ENCODE measurements around the gene RPN2. TPM values are rescaled to one million over a fixed set of nuclear protein-coding genes. Genes with fewer than 3 reads are reported as not detected.
A peak's percentile ranks its signal among the peaks of the same experiment; 100 is the strongest.

RPN2 gene
- total RNA-seq, 3 donors from 2014 or later: 106 to 193 (median 127) TPM

DNA sequence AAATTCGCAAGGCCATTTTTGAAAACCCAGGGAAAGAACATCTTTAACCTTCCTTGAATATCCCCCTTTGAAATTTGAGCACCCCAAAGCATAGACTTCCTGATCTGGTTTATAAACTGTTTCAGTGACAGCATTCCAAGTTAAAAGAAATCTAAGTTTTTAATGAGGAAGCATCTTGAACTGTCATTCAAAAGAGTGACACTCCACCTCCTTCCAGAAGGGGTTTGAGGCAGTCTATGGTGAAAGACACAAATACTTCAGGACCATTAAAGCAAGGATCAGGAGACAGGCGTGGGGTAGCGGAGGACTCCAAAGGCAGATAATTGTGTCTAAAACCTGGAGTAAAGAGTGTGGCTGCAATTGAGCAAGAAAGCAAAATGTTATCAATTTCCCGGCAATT is 81.8 kb downstream of the RPN2 start:
- ATAC-seq: no peak
- no peaks in the 10 kb centered on the region for H3K4me1 ChIP-seq (ENCODE audit: low read depth)
- no peak for DNase-seq

DNA sequence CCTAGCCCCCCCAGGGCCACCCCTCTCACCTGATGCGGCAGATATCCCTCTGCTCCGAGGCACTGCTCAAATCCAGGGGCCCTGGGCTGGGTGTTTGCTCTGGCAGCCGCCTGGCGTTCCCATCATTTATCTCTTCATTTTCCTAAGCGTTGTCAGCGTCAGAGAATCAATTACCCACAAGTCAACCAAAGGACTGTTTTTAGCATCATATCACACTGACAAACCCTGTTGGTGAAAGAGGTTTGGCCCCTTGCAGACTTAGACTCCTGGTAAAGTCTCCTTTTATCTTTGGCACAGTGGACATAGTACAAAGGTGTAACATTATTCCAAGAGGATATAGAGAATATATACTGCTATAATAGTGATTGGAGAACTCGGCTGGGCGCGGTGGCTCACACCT is 82.6 kb downstream of the RPN2 start, which contains the start of gene GHRH:
Gene GHRH (minus strand): TSS at position 101 of the 400 bp plus-strand sequence. CDS start 4,925 bp downstream, outside the sequence.
- DNase-seq: no peak
- no peak within 1 kb of the TSS for H3K4me3 ChIP-seq
- no peaks in the 10 kb centered on the region for H3K4me1 ChIP-seq (ENCODE audit: low read depth)
- TF ChIP-seq, protein P1, sequence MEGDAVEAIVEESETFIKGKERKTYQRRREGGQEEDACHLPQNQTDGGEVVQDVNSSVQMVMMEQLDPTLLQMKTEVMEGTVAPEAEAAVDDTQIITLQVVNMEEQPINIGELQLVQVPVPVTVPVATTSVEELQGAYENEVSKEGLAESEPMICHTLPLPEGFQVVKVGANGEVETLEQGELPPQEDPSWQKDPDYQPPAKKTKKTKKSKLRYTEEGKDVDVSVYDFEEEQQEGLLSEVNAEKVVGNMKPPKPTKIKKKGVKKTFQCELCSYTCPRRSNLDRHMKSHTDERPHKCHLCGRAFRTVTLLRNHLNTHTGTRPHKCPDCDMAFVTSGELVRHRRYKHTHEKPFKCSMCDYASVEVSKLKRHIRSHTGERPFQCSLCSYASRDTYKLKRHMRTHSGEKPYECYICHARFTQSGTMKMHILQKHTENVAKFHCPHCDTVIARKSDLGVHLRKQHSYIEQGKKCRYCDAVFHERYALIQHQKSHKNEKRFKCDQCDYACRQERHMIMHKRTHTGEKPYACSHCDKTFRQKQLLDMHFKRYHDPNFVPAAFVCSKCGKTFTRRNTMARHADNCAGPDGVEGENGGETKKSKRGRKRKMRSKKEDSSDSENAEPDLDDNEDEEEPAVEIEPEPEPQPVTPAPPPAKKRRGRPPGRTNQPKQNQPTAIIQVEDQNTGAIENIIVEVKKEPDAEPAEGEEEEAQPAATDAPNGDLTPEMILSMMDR (IDR thresholded peaks at IDR 0.05): no peak
- H3K9me3 ChIP-seq: no peaks in the 10 kb centered on the region
- ATAC-seq: no peak
- intact Hi-C loops (cut with DNase I, micrococcal nuclease): loop anchor here in 1 of 2 donors (10.0 kb wide), 1 partner anchor 123 kb away; no protein-coding TSS in a partner anchor
- no peaks in the 10 kb centered on the region for H3K36me3 ChIP-seq (ENCODE audit: low read depth)

More for the DNA sequence above, 81.8 kb downstream of the RPN2 start:
- H3K4me3 ChIP-seq: no peak overlapping the region
- no peaks in the 10 kb centered on the region for H3K9me3 ChIP-seq
- no peaks in the 10 kb centered on the region for H3K36me3 ChIP-seq (ENCODE audit: low read depth)
- TF ChIP-seq, protein P1 (IDR thresholded peaks at IDR 0.05): no peak
- intact Hi-C loops (cut with DNase I, micrococcal nuclease): loop anchor here in 1 of 2 donors (10.0 kb wide), 1 partner anchor 124 kb away; no protein-coding TSS in a partner anchor

DNA sequence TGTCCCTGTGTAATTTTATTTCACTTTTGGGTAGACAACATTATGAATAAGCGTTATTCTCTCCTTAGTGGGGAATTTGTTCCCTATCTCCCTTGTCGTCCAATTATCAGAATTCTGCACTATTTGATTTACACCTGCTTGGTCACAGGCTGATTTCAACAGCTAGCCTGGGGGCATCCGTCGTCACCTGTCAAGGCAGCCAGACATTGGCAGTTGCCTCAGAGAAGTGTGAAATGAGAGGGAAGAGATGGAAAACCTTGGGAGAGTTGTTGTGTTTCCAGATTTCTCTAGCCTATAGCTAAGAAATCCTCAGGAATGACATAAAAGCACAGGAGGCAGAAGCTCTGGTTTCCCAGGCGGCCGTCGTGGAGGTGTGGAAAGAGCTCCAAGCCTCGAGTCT is 83.4 kb downstream of the RPN2 start:
- no peak for DNase-seq
- intact Hi-C loops (cut with DNase I, micrococcal nuclease): loop anchor here in 1 of 2 donors (10.0 kb wide), 1 partner anchor 122 kb away; no protein-coding TSS in a partner anchor

DNA sequence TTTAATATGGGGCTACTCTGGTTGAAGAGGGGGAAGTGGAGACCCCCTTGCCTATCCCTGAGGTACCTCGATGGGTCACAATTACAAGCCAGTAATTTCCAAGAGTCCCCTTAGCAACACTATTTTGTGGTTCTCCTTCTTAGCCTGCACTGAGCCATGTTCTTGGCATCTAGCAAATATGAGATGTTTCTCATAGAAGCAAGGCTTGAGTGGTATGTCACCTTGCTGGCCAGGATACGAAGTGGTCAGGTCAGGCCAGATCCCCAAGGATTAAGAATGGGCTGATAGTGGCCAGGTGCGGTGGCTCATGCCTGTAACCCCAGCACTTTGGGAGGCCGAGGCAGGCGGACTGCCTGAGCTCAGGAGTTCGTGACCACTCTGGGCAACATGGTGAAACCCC is 84.6 kb downstream of the RPN2 start:
- Histone ChIP-seq H3K9me3 (no peaks in the 10 kb centered on the region), H3K4me1 (ENCODE audit: low read depth) (no peaks in the 10 kb centered on the region), H3K4me3 (no peak overlapping the region), H3K36me3 (ENCODE audit: low read depth) (no peaks in the 10 kb centered on the region)
- ATAC-seq (no peak), DNase-seq (no peak)
- intact Hi-C loops (cut with DNase I, micrococcal nuclease): loop anchor here in 1 of 2 donors (10.0 kb wide), 1 partner anchor 121 kb away; no protein-coding TSS in a partner anchor
- TF ChIP-seq, protein P1 (IDR thresholded peaks at IDR 0.05): no peak

More for the DNA sequence above, 83.4 kb downstream of the RPN2 start:
- Histone ChIP-seq H3K9me3 (no peaks in the 10 kb centered on the region), H3K36me3 (ENCODE audit: low read depth) (no peaks in the 10 kb centered on the region), H3K4me3 (no peak overlapping the region), H3K4me1 (ENCODE audit: low read depth) (no peaks in the 10 kb centered on the region)
- TF ChIP-seq, protein P1 (IDR thresholded peaks at IDR 0.05): no peak
- no peak for ATAC-seq

DNA sequence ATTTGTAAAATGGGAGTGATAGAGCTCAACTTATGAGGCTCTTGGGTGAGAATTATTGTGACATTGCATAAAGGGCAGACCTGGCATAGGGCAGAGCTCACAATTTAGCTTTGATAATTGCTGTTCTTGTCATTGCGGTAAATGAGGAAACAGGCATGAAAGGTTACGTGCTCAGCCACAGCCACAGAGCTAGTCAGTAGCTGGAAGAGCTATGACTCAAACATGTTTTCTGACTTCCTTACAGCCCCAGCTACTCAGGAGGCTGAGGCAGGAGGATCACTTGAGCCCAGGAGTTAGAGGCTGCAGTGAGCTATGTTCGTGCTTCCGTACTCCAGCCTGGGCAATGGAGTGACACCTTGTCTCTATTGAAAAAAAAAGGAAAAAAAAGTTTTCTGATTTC is 86.0 kb downstream of the RPN2 start:
- ATAC-seq (peak; percentile 60), DNase-seq (no peak)
- TF ChIP-seq, protein P1 (IDR thresholded peaks at IDR 0.05): no peak
- Histone ChIP-seq H3K9me3 (no peaks in the 10 kb centered on the region), H3K4me3 (no peak overlapping the region), H3K36me3 (ENCODE audit: low read depth) (no peaks in the 10 kb centered on the region), H3K4me1 (ENCODE audit: low read depth) (peaks cover 5% of the 10 kb centered on the region)
- intact Hi-C loops (cut with DNase I, micrococcal nuclease): loop anchor here in 1 of 2 donors (10.0 kb wide), 1 partner anchor 120 kb away; no protein-coding TSS in a partner anchor

All from mucosa of descending colon (tissue), 3 donors.